Lower lobe of right lung (tissue), 2 donors: ENCODE data around the gene RARA. TPM values are rescaled to one million over a fixed set of nuclear protein-coding genes. Genes with fewer than 3 reads are reported as not detected.

Experiments used
- ATAC-seq, 2 donors: fragments of 200-7000 bp; cut with Tn5 transposase; one replicate each; pipeline ENCODE4 v1.9.1; 2020 to 2022; ENCODE audit warnings: mild to moderate bottlenecking in 2 of 2, moderate library complexity in 2 of 2
- DNase-seq: peaks from one replicate; pipeline ENCODE4 v3.0.0-alpha.2; 2020
- H3K27ac ChIP-seq: fragments of 200-600 bp; one replicate; pipeline ENCODE4 v1.8.0; 2022
- H3K27me3 ChIP-seq: fragments of 200-600 bp; one replicate; pipeline ENCODE4 v1.8.0; 2022; ENCODE audit warnings: low read depth
- H3K36me3 ChIP-seq: fragments of 200-600 bp; one replicate; pipeline ENCODE4 v1.8.0; 2022; ENCODE audit warnings: mild to moderate bottlenecking
- H3K4me1 ChIP-seq: fragments of 200-600 bp; one replicate; pipeline ENCODE4 v1.8.0; 2022
- H3K4me3 ChIP-seq: fragments of 200-600 bp; one replicate; pipeline ENCODE4 v1.8.0; 2022; ENCODE audit warnings: mild to moderate bottlenecking
- H3K9me3 ChIP-seq: fragments of 200-600 bp; one replicate; pipeline ENCODE4 v1.8.0; 2022
- CTCF ChIP-seq: fragments of 200-600 bp; IDR thresholded peaks from one replicate; pipeline ENCODE4 v1.8.0; 2022; ENCODE audit warnings: antibody characterized with exemption, mild to moderate bottlenecking
- intact Hi-C: fragments of 100-400 bp; cut with DNase I; formaldehyde crosslinking; loops from one replicate; pipeline ENCODE4 v1.11.0; 2022
- total RNA-seq: library from RNA; stranded (reverse); fragmentation: NEBNext Ultra II Directional; extraction: Animal tissue kit (Norgen Biotek cat#: 25700); gene quantifications from one replicate; pipeline ENCODE4 v1.2.1, GENCODE V29; 2021
- donor health status: DM: no; HTN: yes; CAD: no; lungs with severe emphysema.

Gene RARA
- total RNA-seq, 1 donor from 2014 or later: 82.6 TPM

GRCh38 chr17:40350689-40351358 lies 41.8 kb downstream of the RARA start:
- peaks cover 78% of the 10 kb centered on the region for H3K36me3 ChIP-seq
- H3K27ac ChIP-seq: peak overlapping the region; percentile 37
- DNase-seq: no peak
- no peaks in the 10 kb centered on the region for H3K27me3 ChIP-seq
- H3K9me3 ChIP-seq: no peaks in the 10 kb centered on the region
- intact Hi-C loops: no loop called here
- peaks cover 88% of the 10 kb centered on the region for H3K4me1 ChIP-seq
- ATAC-seq: no peak
- no peak for TF ChIP-seq CTCF
- H3K4me3 ChIP-seq: no peak overlapping the region

GRCh38 chr17:40351359-40352236 lies 42.6 kb downstream of the RARA start:
- Histone ChIP-seq H3K27ac (peak overlapping the region; percentile 11), H3K9me3 (no peaks in the 10 kb centered on the region), H3K4me3 (no peak overlapping the region), H3K27me3 (no peaks in the 10 kb centered on the region), H3K4me1 (peaks cover 80% of the 10 kb centered on the region), H3K36me3 (peaks cover 85% of the 10 kb centered on the region)
- ATAC-seq: no peak
- no peak for TF ChIP-seq CTCF
- DNase-seq: no peak
- intact Hi-C loops: no loop called here

- ATAC-seq: no peak
- no peak overlapping the region for H3K27ac ChIP-seq
- H3K36me3 ChIP-seq: peaks cover 90% of the 10 kb centered on the region
- peaks cover 74% of the 10 kb centered on the region for H3K4me1 ChIP-seq
- DNase-seq: no peak
- H3K27me3 ChIP-seq: no peaks in the 10 kb centered on the region
- no peak overlapping the region for H3K4me3 ChIP-seq
- H3K9me3 ChIP-seq: no peaks in the 10 kb centered on the region
- TF ChIP-seq CTCF: no peak
- intact Hi-C loops: no loop called here
Observed at GRCh38 chr17:40352237-40352778, 43.3 kb downstream of the RARA start.

- Histone ChIP-seq H3K27ac (peak overlapping the region; percentile 53), H3K9me3 (no peaks in the 10 kb centered on the region), H3K27me3 (no peaks in the 10 kb centered on the region), H3K4me1 (peaks cover 74% of the 10 kb centered on the region), H3K36me3 (peaks cover 89% of the 10 kb centered on the region), H3K4me3 (no peak overlapping the region)
- intact Hi-C loops: no loop called here
- DNase-seq (no peak), ATAC-seq (peak; percentile 7 to 21)
- no peak for TF ChIP-seq CTCF
Observed at GRCh38 chr17:40352779-40353394, 43.9 kb downstream of the RARA start.
